ENCODE data around the gene MARCHF11. TPM values are rescaled to one million over a fixed set of nuclear protein-coding genes. Genes with fewer than 3 reads are reported as not detected.

The MARCHF11 gene
- total RNA-seq, 4 donors from 2014 or later, result not detected

DNA sequence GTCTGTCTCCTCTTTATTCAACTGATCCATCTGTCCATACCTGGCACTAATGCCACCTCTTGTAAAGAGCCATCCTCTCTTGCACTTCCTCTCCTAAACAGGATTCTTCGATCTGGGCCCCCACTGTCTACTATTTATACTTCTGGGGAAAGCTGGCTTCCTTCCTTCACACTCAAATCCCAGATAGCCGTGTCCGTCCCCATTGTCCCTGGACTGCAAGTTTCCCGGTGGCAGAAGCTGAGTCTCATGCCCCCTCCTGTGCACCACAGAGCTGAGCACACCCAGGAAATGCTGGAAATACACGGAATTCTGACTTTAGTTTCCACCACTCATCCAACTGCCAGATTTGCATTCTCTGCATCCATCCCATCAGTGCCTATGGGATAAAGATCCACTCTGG, 84.0 kb downstream of the MARCHF11 start:
- Histone ChIP-seq H3K9me3 (no peaks in the 10 kb centered on the region), H3K36me3 (no peaks in the 10 kb centered on the region), H3K4me1 (no peaks in the 10 kb centered on the region), H3K4me3 (no peak overlapping the region), H3K27me3 (no peaks in the 10 kb centered on the region), H3K27ac (no peak overlapping the region)
- in situ Hi-C loops (cut with MboI; ENCODE audit: low pct_ligation_motif_present in 1 of 4, low pct_unique_long_range_greater_than_20kb in 1 of 4, low sequenced_read_pairs in 3 of 4) (no loop called here), intact Hi-C loops (cut with DNase I; ENCODE audit: low total_unique reads) (no loop called here)
- WGBS, 2 donors (ENCODE audit: low coverage in 1 of 2), result 33 to 48% methylated on average over 1 to 5 of the region's 5 CpGs
- DNase-seq, result no peak
- TF ChIP-seq EP300 (IDR thresholded peaks at IDR 0.05; ENCODE audit: low read depth) (no peak), POLR2AphosphoS5 (IDR thresholded peaks at IDR 0.05) (no peak), POLR2A (IDR thresholded peaks at IDR 0.05) (no peak)
- TF ChIP-seq, protein P1, sequence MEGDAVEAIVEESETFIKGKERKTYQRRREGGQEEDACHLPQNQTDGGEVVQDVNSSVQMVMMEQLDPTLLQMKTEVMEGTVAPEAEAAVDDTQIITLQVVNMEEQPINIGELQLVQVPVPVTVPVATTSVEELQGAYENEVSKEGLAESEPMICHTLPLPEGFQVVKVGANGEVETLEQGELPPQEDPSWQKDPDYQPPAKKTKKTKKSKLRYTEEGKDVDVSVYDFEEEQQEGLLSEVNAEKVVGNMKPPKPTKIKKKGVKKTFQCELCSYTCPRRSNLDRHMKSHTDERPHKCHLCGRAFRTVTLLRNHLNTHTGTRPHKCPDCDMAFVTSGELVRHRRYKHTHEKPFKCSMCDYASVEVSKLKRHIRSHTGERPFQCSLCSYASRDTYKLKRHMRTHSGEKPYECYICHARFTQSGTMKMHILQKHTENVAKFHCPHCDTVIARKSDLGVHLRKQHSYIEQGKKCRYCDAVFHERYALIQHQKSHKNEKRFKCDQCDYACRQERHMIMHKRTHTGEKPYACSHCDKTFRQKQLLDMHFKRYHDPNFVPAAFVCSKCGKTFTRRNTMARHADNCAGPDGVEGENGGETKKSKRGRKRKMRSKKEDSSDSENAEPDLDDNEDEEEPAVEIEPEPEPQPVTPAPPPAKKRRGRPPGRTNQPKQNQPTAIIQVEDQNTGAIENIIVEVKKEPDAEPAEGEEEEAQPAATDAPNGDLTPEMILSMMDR (IDR thresholded peaks at IDR 0.05), result no peak

DNA sequence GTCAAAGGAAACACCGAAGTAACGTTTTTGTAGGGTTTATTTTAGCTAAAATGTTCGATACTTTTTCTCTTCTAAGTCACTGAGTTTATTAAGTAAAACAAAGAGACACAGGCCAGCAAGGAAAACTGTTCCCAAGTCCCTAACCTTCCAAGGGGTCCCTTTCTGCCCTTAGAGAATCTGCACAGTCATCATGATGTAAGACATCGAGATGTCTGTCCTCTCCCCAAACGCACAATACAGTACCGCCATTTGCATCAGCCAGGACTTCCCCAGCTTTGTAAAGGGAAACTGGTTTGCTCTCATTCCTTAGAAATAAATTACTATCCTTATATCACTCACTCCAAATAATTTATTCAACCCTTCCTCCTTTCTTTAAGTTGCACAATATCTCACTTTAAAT, 89.3 kb downstream of the MARCHF11 start:
- no peaks in the 10 kb centered on the region for H3K27me3 ChIP-seq
- TF ChIP-seq, protein P1 (IDR thresholded peaks at IDR 0.05), result no peak
- TF ChIP-seq POLR2A (IDR thresholded peaks at IDR 0.05) (no peak), POLR2AphosphoS5 (IDR thresholded peaks at IDR 0.05) (no peak), EP300 (IDR thresholded peaks at IDR 0.05; ENCODE audit: low read depth) (no peak)
- H3K27ac ChIP-seq, result no peak overlapping the region
- H3K4me1 ChIP-seq, result no peaks in the 10 kb centered on the region
- intact Hi-C loops (cut with DNase I; ENCODE audit: low total_unique reads) (no loop called here), in situ Hi-C loops (cut with MboI; ENCODE audit: low pct_ligation_motif_present in 1 of 4, low pct_unique_long_range_greater_than_20kb in 1 of 4, low sequenced_read_pairs in 3 of 4) (no loop called here)
- 78 to 88% methylated on average over 6 of the region's 6 CpGs for WGBS, 2 donors (ENCODE audit: low coverage in 1 of 2)
- H3K36me3 ChIP-seq, result no peaks in the 10 kb centered on the region
- H3K4me3 ChIP-seq, result no peak overlapping the region
- no peaks in the 10 kb centered on the region for H3K9me3 ChIP-seq
- DNase-seq, result no peak

DNA sequence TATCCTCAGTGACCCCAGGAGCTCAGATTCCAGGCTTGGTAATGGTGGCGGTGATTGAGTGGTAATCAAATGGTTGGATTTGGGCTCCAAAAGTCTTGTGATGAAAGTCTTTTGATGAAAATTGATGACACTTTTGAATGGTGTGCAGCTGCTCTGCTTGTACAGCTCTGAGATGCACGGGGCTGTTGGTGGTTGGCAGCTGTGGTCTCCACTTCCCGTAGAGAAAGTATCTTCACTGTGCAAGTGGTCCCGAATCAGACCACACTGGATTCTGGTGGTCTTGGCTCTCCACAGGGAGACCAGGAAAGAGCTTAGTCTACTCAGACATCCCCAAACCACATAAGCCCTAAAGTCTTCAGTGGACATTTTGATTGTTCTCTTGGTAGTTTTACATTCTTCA, 96.6 kb downstream of the MARCHF11 start:
- H3K4me1 ChIP-seq, result no peaks in the 10 kb centered on the region
- in situ Hi-C loops (cut with MboI; ENCODE audit: low pct_ligation_motif_present in 1 of 4, low pct_unique_long_range_greater_than_20kb in 1 of 4, low sequenced_read_pairs in 3 of 4), result no loop called here
- H3K27ac ChIP-seq, result no peak overlapping the region
- no peaks in the 10 kb centered on the region for H3K9me3 ChIP-seq
- TF ChIP-seq EP300 (IDR thresholded peaks at IDR 0.05; ENCODE audit: low read depth) (no peak), POLR2A (IDR thresholded peaks at IDR 0.05) (no peak), POLR2AphosphoS5 (IDR thresholded peaks at IDR 0.05) (no peak)
- TF ChIP-seq, protein P1 (IDR thresholded peaks at IDR 0.05), result no peak
- intact Hi-C loops (cut with DNase I; ENCODE audit: low total_unique reads), result no loop called here
- H3K4me3 ChIP-seq, result no peak overlapping the region
- no peaks in the 10 kb centered on the region for H3K27me3 ChIP-seq
- DNase-seq, result no peak
- H3K36me3 ChIP-seq, result no peaks in the 10 kb centered on the region
- 74 to 78% methylated on average over 2 to 4 of the region's 4 CpGs for WGBS, 2 donors (ENCODE audit: low coverage in 1 of 2)

DNA sequence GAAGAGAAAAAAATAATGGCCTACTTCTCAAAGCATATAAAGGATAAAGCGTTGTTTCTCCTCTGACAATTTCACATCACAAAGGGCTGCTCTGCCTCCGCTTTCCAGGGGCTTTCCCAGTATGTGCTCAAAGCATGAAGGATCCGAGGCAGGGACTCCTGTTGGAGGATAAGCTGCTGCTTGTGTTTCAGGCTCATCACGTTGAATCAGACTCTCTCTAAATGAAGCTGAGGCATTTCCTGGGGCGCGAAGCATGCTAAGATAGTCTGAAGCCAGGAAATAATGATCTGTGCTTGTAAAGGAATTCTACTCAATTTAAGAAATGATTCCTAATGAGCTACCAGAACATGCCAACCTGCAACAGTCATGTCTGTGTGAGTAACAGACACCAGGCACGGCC, 97.5 kb downstream of the MARCHF11 start:
- Histone ChIP-seq H3K36me3 (no peaks in the 10 kb centered on the region), H3K9me3 (no peaks in the 10 kb centered on the region), H3K27me3 (no peaks in the 10 kb centered on the region), H3K4me3 (no peak overlapping the region), H3K4me1 (no peaks in the 10 kb centered on the region), H3K27ac (no peak overlapping the region)
- intact Hi-C loops (cut with DNase I; ENCODE audit: low total_unique reads), result no loop called here
- 70 to 87% methylated on average over 2 to 7 of the region's 7 CpGs for WGBS, 2 donors (ENCODE audit: low coverage in 1 of 2)
- in situ Hi-C loops (cut with MboI; ENCODE audit: low pct_ligation_motif_present in 1 of 4, low pct_unique_long_range_greater_than_20kb in 1 of 4, low sequenced_read_pairs in 3 of 4), result no loop called here
- no peak for DNase-seq
- no peak for TF ChIP-seq EP300 (IDR thresholded peaks at IDR 0.05; ENCODE audit: low read depth)
- TF ChIP-seq, protein P1 (IDR thresholded peaks at IDR 0.05), result no peak
- no peak for TF ChIP-seq POLR2A (IDR thresholded peaks at IDR 0.05)
- no peak for TF ChIP-seq POLR2AphosphoS5 (IDR thresholded peaks at IDR 0.05)

Data from transverse colon (tissue), 4 donors.